Testis (tissue), 2 donors: ENCODE measurements around the gene ZNF429.

ENCODE experiments used
- CTCF ChIP-seq, 3 experiments: fragments of 450-650 bp in 2 of 3; fragments of 200-600 bp in 1 of 3; sonication (generic) in 1 of 3; IDR thresholded peaks; one replicate each; pipeline ENCODE4 v1.5.1; 2016 to 2019; ENCODE audit warnings: antibody characterized with exemption in 3 of 3, mild to moderate bottlenecking in 2 of 3, moderate library complexity in 1 of 3
- POLR2A ChIP-seq: fragments of 450-650 bp; IDR thresholded peaks from one replicate; pipeline ENCODE4 v1.6.1; 2017; ENCODE audit warnings: antibody characterized with exemption, mild to moderate bottlenecking, moderate library complexity

GRCh38 chr19:21483589-21484170 lies 21.7 kb upstream of the ZNF429 start:
- peak; percentile 29 to 77 (median 70) for TF ChIP-seq CTCF (IDR thresholded peaks at IDR 0.05)
- no peak for TF ChIP-seq POLR2A
